Mesodermal cell (in vitro differentiated cells): ENCODE results near the gene IQCH. TPM values are rescaled to one million over a fixed set of nuclear protein-coding genes. Genes with fewer than 3 reads are reported as not detected.

Experiments used
- H3K27ac ChIP-seq: 2 replicates; pipeline ENCODE4 v1.7.0; 2013; ENCODE audit warnings: mild to moderate bottlenecking, low read depth, low read length, moderate library complexity; ENCODE audit not compliant: severe bottlenecking
- H3K36me3 ChIP-seq: 2 replicates; pipeline ENCODE4 v1.7.1; 2013; ENCODE audit warnings: mild to moderate bottlenecking, low read length, moderate library complexity; ENCODE audit not compliant: control insufficient read depth, insufficient read depth
- H3K4me1 ChIP-seq: one replicate; pipeline ENCODE4 v1.7.1; 2013; ENCODE audit warnings: mild to moderate bottlenecking, low read length; ENCODE audit not compliant: insufficient read depth, control insufficient read depth, poor library complexity, severe bottlenecking
- H3K4me3 ChIP-seq: 2 replicates; pipeline ENCODE4 v1.7.0; 2013; ENCODE audit warnings: low read length, control low read depth, mild to moderate bottlenecking; ENCODE audit not compliant: insufficient read depth, poor library complexity, severe bottlenecking; ENCODE audit errors: extremely low read depth
- H3K9me3 ChIP-seq: 2 replicates; pipeline ENCODE4 v1.7.1; 2013; ENCODE audit warnings: mild to moderate bottlenecking, low read length, moderate library complexity; ENCODE audit not compliant: control insufficient read depth
- WGBS, 2 experiments: methylation state at CpG; one replicate each; pipeline ENCODE4 v1.1.5; 2013; ENCODE audit warnings: missing lambda C conversion rate in 2 of 2; ENCODE audit not compliant: insufficient coverage in 2 of 2; 5-methylcytosine and 5-hydroxymethylcytosine counted together
- polyA plus RNA-seq, 2 experiments: library from polyadenylated mRNA; stranded (reverse); fragments of 50-300 nt; gene quantifications; one replicate each; pipeline ENCODE4 v1.2.3, GENCODE V29; 2013

IQCH gene
- 1.9 TPM for polyA plus RNA-seq (2013, experiment 1 of 2)
- polyA plus RNA-seq (2013, experiment 2 of 2) = 2.5 TPM

DNA sequence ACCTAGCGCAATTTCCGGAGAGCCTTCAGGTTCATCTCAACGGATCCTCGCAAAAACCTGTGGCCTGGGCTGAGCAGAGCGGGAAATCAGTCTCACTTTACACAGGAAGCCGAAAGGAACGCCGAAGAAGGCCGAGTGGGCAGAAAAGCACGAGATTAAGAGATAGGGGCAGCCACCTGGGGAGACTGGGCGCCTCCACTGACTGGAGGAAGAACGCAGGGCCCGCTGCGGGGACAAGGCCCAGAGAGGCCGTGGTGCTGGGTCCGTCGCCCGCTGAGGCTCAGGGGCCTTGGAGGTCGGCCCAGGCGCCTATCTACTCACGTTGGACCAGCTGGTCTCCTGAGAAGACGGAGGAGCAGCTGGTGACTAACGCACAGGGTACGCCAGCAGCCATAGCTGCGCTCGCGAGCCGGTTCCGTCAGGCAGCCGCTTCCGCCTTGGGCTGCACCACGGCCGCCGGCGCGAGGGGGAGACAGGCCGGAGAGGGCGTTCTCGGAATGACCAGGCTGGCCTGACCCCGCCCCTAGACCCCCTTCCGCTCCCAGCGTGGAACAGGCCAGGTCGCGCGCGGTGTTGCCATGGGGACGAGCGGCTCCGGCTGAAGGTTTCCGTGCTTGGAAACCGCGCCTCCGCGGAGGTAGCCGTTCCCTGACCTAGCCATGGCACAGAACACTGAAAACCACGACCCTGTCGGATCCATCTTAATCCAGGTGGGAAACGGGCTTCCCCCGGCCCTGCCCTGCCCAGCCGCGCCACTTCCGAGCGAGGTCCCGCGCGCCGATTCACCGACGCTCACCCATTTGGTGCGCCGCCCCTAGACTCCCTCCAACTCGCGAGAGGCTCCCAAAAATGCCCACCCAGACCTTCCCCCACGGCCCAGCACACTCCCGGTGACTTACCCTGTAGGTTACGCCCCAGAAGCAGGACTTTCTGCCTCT is at the start of gene IQCH, which contains the start of gene AAGAB:
TSS of gene IQCH (plus strand) at position 549 of the 938 bp plus-strand sequence. CDS start at position 660, 111 bp downstream.
TSS of gene AAGAB (minus strand) at position 424 of the 938 bp plus-strand sequence. CDS start at position 394, 30 bp downstream.
- peak within 1 kb of the TSS; percentile 91 for H3K27ac ChIP-seq
- 0% methylated on average over 60 to 71 of the region's 76 CpGs for WGBS, 2 experiments
- H3K4me1 ChIP-seq = no peaks in the 10 kb centered on the region
- H3K4me3 ChIP-seq = peak within 1 kb of the TSS; percentile 71
- H3K36me3 ChIP-seq = no peaks in the 10 kb centered on the region
- no peaks in the 10 kb centered on the region for H3K9me3 ChIP-seq

DNA sequence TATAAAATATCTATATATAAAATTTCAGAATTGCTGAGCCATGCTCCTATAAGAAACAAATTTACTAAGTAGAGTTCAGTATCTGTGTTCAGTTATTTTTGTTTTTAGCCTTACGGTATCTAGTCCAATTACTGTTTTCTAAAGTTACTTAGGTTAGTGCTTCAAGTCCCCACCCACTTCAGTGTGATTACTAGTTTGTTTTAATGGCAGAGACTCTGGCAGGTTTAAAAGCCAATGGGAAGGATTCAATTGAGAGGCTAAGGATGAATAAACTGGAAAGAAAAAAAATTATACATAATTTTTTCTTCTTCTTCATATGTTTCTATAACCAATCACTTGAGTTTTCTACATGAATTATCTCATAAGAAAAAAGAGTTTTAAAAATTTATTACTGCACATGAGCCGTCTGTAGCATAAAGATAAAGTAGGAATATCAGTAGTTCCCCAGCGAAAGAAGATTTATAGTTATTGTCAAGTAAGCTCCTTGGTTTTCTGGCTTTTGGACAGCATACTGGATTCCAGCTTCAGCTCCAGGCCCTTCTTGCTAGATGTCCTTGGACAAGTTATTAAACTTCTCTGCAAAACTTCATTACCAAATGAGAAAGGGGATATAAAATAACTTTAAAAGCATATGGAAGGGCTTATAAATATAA is 46.9 kb upstream of the IQCH start:
- Histone ChIP-seq H3K4me3 (no peak overlapping the region), H3K4me1 (no peaks in the 10 kb centered on the region), H3K27ac (no peak overlapping the region), H3K36me3 (peaks cover 36% of the 10 kb centered on the region), H3K9me3 (no peaks in the 10 kb centered on the region)
- WGBS, 2 experiments = 100% methylated on average over 2 of the region's 3 CpGs; no CpG with 5 or more reads in 1 of the 2 experiments

DNA sequence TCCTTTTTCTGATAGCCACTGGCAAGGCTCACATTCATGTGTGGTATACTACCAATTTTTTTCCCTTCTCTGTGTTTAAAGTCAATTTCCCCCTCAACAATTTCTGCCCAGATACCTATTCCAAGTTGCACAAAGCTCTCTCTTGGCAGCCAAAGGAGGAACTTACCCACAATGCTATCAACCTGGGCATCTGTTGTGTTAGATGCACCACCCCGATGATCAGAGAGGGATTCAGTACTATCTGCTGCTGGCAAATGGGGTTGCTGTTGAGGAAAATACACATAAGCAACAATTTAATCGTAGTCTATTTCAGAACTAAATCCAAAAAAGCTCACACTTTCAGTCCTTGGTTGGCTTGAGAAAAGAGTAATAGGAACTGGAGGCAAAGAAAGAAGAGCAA is 46.2 kb upstream of the IQCH start:
- Histone ChIP-seq H3K4me1 (no peaks in the 10 kb centered on the region), H3K4me3 (no peak overlapping the region), H3K9me3 (no peaks in the 10 kb centered on the region), H3K27ac (no peak overlapping the region), H3K36me3 (peaks cover 29% of the 10 kb centered on the region)
- 100% methylated on average over 1 of the region's 2 CpGs; no CpG with 5 or more reads in 1 of the 2 experiments for whole genome bisulfite sequencing, 2 experiments

DNA sequence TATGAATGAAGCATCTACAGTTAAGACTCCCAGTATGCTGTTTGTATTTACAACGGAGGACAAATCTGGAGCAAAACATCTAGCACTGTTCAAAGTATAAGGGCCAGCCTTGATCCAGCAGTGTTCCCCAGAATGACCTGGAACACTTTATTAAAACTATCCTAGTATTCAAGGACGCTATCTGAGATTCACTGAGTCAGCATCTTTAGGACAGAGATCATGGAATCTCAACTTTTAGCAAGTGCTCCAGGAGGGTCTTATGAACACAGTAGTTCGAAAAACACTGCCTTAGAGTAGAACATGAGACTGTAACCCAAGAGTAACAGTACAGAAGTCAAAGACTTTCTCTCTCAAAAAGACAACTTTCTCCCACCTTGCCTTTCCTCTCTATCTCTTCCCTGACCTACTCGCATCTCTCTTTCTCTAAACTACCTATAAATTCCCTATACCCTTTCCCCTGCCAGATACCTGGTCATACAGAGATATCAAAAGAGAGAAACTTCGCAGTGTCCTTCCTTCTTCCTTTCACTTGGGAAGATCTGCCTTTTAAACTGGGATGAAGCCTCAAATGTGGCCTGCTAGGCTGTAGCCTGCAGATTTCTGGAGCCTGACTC is 43.9 kb upstream of the IQCH start:
- H3K4me1 ChIP-seq = no peaks in the 10 kb centered on the region
- H3K27ac ChIP-seq = no peak overlapping the region

DNA sequence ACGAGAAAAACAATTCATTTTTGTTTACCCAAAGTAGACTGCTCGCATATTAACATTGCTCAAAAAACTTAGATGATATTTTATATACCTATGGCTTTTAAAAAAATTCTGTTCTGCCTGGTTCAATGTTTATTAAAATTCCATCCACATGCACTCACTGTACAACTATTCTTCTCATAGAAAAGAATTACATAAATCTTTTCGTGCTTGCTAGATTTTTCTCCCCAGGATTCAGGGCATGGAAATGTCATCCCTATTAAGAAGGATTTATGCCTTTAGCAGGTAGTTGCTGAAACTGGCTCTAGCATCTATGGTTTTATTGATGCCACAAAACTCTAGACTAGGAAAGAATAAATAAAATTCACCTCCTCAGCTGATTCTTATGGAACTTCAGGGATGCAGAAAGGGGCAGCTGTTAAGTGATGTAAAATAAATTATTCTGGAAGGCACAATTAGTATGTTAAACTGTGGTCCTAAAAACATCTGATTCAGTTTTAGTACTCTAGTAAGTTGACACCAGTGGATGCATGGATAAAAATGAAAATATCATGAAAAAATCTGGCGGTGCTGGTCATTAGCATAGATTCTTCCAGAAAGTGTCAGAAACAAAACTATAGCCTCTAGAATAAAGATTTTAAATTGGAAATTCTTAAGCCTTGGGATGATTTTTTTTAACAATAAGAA is 41.8 kb upstream of the IQCH start:
- H3K4me1 ChIP-seq = no peaks in the 10 kb centered on the region
- H3K27ac ChIP-seq = no peak overlapping the region
- H3K36me3 ChIP-seq = peaks cover 13% of the 10 kb centered on the region
- 100% methylated on average over 1 of the region's 4 CpGs for WGBS, 2 experiments
- H3K4me3 ChIP-seq = no peak overlapping the region
- no peaks in the 10 kb centered on the region for H3K9me3 ChIP-seq

More for the DNA sequence above, 43.9 kb upstream of the IQCH start:
- 86 to 94% methylated on average over 5 of the region's 5 CpGs for WGBS, 2 experiments
- no peaks in the 10 kb centered on the region for H3K9me3 ChIP-seq
- H3K4me3 ChIP-seq = no peak overlapping the region
- H3K36me3 ChIP-seq = peaks cover 24% of the 10 kb centered on the region

DNA sequence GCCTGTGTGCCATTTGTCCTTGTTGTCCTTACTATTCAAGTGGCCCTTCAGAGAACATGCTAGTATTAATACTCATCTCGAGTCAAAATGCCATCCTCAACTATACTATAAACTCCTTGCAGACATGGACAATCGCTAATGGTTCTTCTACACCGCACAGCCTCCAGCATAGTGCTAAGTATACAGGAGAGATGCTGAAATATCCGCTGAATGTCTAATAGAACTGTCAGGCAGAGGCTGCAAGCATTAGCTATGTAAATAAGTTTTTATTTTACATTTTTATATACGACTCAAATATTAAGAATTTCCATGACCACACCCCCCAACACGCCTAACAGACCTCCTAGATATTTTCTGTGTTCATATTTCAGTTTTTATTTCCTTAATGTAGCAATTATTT is 39.5 kb upstream of the IQCH start:
- H3K4me1 ChIP-seq = no peaks in the 10 kb centered on the region
- peaks cover 13% of the 10 kb centered on the region for H3K36me3 ChIP-seq
- H3K27ac ChIP-seq = no peak overlapping the region
- no peak overlapping the region for H3K4me3 ChIP-seq
- H3K9me3 ChIP-seq = no peaks in the 10 kb centered on the region
- WGBS, 2 experiments = 96 to 100% methylated on average over 1 to 3 of the region's 6 CpGs

DNA sequence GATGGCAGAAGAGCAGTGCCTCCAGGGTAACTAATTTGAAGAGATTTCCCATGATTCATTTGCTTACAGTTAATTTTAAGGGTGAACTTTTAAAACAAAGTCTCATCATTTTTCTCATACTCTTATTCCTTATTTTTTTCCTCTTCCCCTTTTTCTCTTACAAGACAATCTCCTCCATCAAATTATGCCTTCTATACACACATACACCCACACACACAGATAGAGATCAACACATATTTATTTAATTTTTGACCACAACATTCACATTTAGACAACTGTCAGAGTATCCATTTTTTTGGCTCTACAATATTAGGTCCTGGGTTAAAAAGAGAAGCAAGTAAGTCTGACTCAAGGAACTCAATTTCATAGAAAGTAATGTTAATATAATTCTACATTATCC is 37.7 kb upstream of the IQCH start:
- Histone ChIP-seq H3K4me3 (no peak overlapping the region), H3K9me3 (no peaks in the 10 kb centered on the region), H3K36me3 (peaks cover 13% of the 10 kb centered on the region), H3K4me1 (no peaks in the 10 kb centered on the region), H3K27ac (no peak overlapping the region)

DNA sequence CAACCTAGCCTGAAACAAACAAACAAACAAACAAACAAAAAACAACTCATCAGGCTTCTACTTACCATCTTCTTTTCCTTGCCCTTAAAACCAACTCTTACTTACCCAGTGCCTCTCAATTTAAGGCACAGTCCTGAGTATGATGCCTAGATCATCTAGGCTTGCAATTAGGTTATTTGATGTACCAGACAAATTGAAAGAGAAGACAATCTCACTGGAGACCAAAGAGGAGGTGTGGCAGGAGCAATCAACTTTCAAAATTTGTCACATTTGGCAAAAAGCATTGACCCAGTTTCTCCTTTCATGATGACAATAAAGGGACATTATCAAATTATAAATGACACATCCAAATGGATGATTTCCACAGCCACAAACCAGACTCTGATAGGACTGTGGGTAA is 36.2 kb upstream of the IQCH start:
- H3K4me3 ChIP-seq = no peak overlapping the region
- H3K27ac ChIP-seq = no peak overlapping the region
- H3K9me3 ChIP-seq = no peaks in the 10 kb centered on the region
- peaks cover 13% of the 10 kb centered on the region for H3K36me3 ChIP-seq
- H3K4me1 ChIP-seq = no peaks in the 10 kb centered on the region

DNA sequence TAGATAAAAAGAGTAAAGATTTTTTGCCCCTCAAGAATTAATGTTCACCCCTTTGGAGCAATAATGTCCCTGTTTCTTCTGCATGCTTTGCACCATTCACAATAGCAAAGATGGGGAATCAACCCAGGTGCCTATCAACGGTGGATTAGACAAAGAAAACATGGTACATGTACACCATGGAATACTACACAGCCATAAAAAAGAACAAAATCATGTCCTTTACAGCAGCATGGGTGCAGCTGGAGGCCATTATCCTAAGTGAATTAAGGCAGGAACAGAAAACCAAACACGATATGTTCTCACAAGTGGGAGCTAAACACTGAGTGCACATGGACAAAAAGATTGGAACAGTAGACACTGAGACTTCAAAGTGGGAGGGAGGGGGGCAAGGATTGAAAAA is 35.3 kb upstream of the IQCH start:
- 84 to 93% methylated on average over 2 of the region's 2 CpGs for WGBS, 2 experiments
- Histone ChIP-seq H3K9me3 (no peaks in the 10 kb centered on the region), H3K27ac (no peak overlapping the region), H3K4me1 (no peaks in the 10 kb centered on the region), H3K36me3 (peaks cover 13% of the 10 kb centered on the region), H3K4me3 (no peak overlapping the region)

DNA sequence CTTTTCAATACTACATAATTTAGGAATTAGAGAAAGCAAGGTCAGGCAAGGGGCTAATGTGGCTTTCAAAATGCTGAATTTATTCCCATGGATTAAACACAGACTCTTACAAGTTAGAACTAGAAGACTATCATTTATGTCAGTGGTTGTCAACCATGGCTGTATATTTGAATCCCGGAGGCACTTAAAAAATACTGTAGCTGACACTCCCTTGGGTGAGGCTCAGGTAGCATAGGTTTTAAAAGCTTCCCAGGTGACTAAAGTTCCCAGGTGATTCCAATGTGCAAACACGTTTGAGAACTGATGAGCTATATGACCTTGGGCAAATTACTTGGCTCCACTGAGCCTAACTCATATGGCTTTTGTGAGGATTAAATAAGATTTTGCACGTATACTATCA is 29.7 kb upstream of the IQCH start:
- no peak overlapping the region for H3K27ac ChIP-seq
- 92 to 100% methylated on average over 1 to 2 of the region's 3 CpGs for WGBS, 2 experiments
- H3K36me3 ChIP-seq = peaks cover 12% of the 10 kb centered on the region
- no peaks in the 10 kb centered on the region for H3K4me1 ChIP-seq
- H3K4me3 ChIP-seq = no peak overlapping the region
- no peaks in the 10 kb centered on the region for H3K9me3 ChIP-seq
